ENCODE results near the gene AGBL5.

AGBL5 gene

DNA sequence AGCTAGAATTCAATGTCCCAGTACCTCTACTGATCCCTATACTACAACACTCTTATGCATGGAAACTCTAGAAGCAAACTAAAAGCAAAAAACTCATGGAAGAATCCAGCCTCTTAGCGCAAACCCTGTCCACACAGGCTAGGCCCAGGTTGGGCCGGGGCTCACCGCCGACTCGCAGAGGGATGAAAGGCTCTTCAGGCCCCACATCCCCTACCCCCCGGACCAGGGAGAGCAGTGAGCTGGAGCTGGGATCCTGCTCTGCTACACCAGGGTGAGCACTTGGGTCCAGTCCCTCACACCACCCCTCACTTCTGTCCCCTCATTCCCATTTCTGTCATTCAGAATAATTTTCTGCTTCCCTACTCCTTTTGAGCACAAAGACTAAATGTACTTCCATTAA is 18.0 kb downstream of the AGBL5 start:
- Histone ChIP-seq H3K9me3 (ENCODE audit: insufficient read depth, low read length, severe bottlenecking) (no peaks in the 10 kb centered on the region), H3K27me3 (ENCODE audit: insufficient read depth, low read length, poor library complexity) (no peaks in the 10 kb centered on the region), H3K79me2 (ENCODE audit: insufficient read depth, low read length) (peaks cover 28% of the 10 kb centered on the region), H2AFZ (ENCODE audit: low read depth, low read length) (no peak overlapping the region), H3K9ac (ENCODE audit: low read depth, low read length) (peak overlapping the region; percentile 84; the same call in 1 of the 2 replicates), H3K27ac (ENCODE audit: low read length) (no peak overlapping the region), H3K36me3 (ENCODE audit: insufficient read depth, low read length) (peaks cover 48% of the 10 kb centered on the region), H3K4me3 (ENCODE audit: low read depth in 1 of 2, low read length in 2 of 2) (no peak overlapping the region), H3K4me2 (ENCODE audit: insufficient read depth, low read length) (peak overlapping the region; percentile 95; the same call in 1 of the 2 replicates), H4K20me1 (ENCODE audit: insufficient read depth, low read length) (peaks cover 20% of the 10 kb centered on the region; the same call in 1 of the 2 replicates), H3K4me1 (ENCODE audit: insufficient read depth, low read length) (peaks cover 37% of the 10 kb centered on the region)
- DNase-seq (no peak), ATAC-seq (ENCODE audit: insufficient read depth, low read depth) (no peak)
- TF ChIP-seq, protein P1, sequence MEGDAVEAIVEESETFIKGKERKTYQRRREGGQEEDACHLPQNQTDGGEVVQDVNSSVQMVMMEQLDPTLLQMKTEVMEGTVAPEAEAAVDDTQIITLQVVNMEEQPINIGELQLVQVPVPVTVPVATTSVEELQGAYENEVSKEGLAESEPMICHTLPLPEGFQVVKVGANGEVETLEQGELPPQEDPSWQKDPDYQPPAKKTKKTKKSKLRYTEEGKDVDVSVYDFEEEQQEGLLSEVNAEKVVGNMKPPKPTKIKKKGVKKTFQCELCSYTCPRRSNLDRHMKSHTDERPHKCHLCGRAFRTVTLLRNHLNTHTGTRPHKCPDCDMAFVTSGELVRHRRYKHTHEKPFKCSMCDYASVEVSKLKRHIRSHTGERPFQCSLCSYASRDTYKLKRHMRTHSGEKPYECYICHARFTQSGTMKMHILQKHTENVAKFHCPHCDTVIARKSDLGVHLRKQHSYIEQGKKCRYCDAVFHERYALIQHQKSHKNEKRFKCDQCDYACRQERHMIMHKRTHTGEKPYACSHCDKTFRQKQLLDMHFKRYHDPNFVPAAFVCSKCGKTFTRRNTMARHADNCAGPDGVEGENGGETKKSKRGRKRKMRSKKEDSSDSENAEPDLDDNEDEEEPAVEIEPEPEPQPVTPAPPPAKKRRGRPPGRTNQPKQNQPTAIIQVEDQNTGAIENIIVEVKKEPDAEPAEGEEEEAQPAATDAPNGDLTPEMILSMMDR (IDR thresholded peaks at IDR 0.05; ENCODE audit: borderline replicate concordance, extremely low read depth, low read length, poor library complexity, severe bottlenecking) = no peak
- no peak for TF ChIP-seq EZH2 (IDR thresholded peaks at IDR 0.05; ENCODE audit: borderline replicate concordance, low read depth, low read length, severe bottlenecking)

- H3K36me3 ChIP-seq (ENCODE audit: insufficient read depth, low read length) = peaks cover 45% of the 10 kb centered on the region
- peak overlapping the region; percentile 72; the same call in 1 of the 2 replicates for H3K27ac ChIP-seq (ENCODE audit: low read length)
- no peak for TF ChIP-seq EZH2 (IDR thresholded peaks at IDR 0.05; ENCODE audit: borderline replicate concordance, low read depth, low read length, severe bottlenecking)
- TF ChIP-seq, protein P1 (IDR thresholded peaks at IDR 0.05; ENCODE audit: borderline replicate concordance, extremely low read depth, low read length, poor library complexity, severe bottlenecking) = no peak
Measured at GRCh38 chr2:27069961-27070618, 18.6 kb downstream of the AGBL5 start.

DNA sequence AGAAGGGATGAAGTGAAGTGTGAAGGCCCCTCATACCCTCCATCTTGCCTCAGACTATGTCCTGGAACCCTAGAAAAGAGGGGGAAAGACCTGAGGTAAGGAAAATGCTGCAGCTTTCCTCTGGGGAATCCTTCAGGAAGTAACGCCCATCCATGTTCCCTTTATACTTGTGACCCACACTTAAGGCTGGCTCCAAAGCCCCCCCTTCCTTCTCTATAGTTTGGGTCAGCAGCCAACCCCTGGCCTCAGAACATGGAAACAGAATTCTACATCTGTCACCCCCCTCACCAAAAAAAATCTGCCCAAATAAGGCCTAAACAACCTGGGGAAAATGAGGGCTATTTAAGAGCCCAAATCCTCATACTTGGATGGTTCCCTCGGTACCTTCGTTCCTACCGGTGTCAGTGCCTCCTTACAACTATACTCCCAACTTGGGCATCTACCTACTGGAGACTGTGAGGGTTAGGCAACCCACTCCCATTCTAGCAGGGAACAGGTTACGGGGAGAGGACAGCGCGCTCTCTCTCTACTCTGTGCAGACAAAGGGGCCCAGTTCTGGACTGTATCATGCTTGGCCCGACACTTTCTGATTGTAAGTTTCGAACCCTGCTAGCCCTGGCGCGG is 19.3 kb downstream of the AGBL5 start:
- Histone ChIP-seq H2AFZ (ENCODE audit: low read depth, low read length) (peak overlapping the region; percentile 73), H4K20me1 (ENCODE audit: insufficient read depth, low read length) (peaks cover 20% of the 10 kb centered on the region; the same call in 1 of the 2 replicates), H3K4me1 (ENCODE audit: insufficient read depth, low read length) (peaks cover 50% of the 10 kb centered on the region), H3K79me2 (ENCODE audit: insufficient read depth, low read length) (peaks cover 28% of the 10 kb centered on the region), H3K27me3 (ENCODE audit: insufficient read depth, low read length, poor library complexity) (no peaks in the 10 kb centered on the region), H3K4me3 (ENCODE audit: low read depth in 1 of 2, low read length in 2 of 2) (peak overlapping the region; percentile 84 to 91), H3K9me3 (ENCODE audit: insufficient read depth, low read length, severe bottlenecking) (no peaks in the 10 kb centered on the region), H3K9ac (ENCODE audit: low read depth, low read length) (peak overlapping the region; percentile 84), H3K4me2 (ENCODE audit: insufficient read depth, low read length) (peak overlapping the region; percentile 95), H3K27ac (ENCODE audit: low read length) (peak overlapping the region; percentile 72), H3K36me3 (ENCODE audit: insufficient read depth, low read length) (peaks cover 40% of the 10 kb centered on the region)
- DNase-seq (no peak), ATAC-seq (ENCODE audit: insufficient read depth, low read depth) (no peak)
- TF ChIP-seq EZH2 (IDR thresholded peaks at IDR 0.05; ENCODE audit: borderline replicate concordance, low read depth, low read length, severe bottlenecking) = no peak
- TF ChIP-seq, protein P1 (IDR thresholded peaks at IDR 0.05; ENCODE audit: borderline replicate concordance, extremely low read depth, low read length, poor library complexity, severe bottlenecking) = no peak

More at GRCh38 chr2:27069961-27070618, 18.6 kb downstream of the AGBL5 start:
- H3K27me3 ChIP-seq (ENCODE audit: insufficient read depth, low read length, poor library complexity) = no peaks in the 10 kb centered on the region
- H3K79me2 ChIP-seq (ENCODE audit: insufficient read depth, low read length) = peaks cover 28% of the 10 kb centered on the region
- peak overlapping the region; percentile 95 for H3K4me2 ChIP-seq (ENCODE audit: insufficient read depth, low read length)
- DNase-seq (no peak), ATAC-seq (ENCODE audit: insufficient read depth, low read depth) (no peak)
- H3K4me1 ChIP-seq (ENCODE audit: insufficient read depth, low read length) = peaks cover 43% of the 10 kb centered on the region
- peak overlapping the region; percentile 84 to 91; a peak in 3 of 4 replicates for H3K4me3 ChIP-seq (ENCODE audit: low read depth in 1 of 2, low read length in 2 of 2)
- H3K9ac ChIP-seq (ENCODE audit: low read depth, low read length) = peak overlapping the region; percentile 84
- no peaks in the 10 kb centered on the region for H3K9me3 ChIP-seq (ENCODE audit: insufficient read depth, low read length, severe bottlenecking)
- H4K20me1 ChIP-seq (ENCODE audit: insufficient read depth, low read length) = peaks cover 20% of the 10 kb centered on the region; the same call in 1 of the 2 replicates
- H2AFZ ChIP-seq (ENCODE audit: low read depth, low read length) = no peak overlapping the region

Measured in DND-41 (cell line).